Pancreas (tissue), 10 donors: ENCODE data around the gene SFXN5. TPM values are rescaled to one million over a fixed set of nuclear protein-coding genes. Genes with fewer than 3 reads are reported as not detected.

Experiments used
- ATAC-seq, 4 donors: fragments of 200-7000 bp; cut with Tn5 transposase; one replicate each; pipeline versions ENCODE4 v1.8.0 to v1.9.1; 2020; ENCODE audit warnings: mild to moderate bottlenecking in 4 of 4, moderate library complexity in 4 of 4
- DNase-seq, 6 donors: peaks; one replicate each; pipeline ENCODE4 v3.0.0-alpha.2; 2020
- FAIRE-seq: peaks from 2 replicates; lab custom pipeline; 2012; peaks lifted over from hg19 to GRCh38; lab: Jason Lieb, UNC
- H3K27ac ChIP-seq, 4 donors: fragments of 200-600 bp; sonication (generic); 1 replicate in 3 of 4; 2 replicates in 1 of 4; pipeline versions ENCODE4 v1.5.0 to v1.8.0; 2020
- H3K27me3 ChIP-seq, 4 donors: fragments of 200-600 bp; one replicate each; pipeline ENCODE4 v1.8.0; 2021
- H3K36me3 ChIP-seq, 3 donors: fragments of 200-600 bp; sonication (generic) in 1 of 3; one replicate each; pipeline versions ENCODE4 v1.5.0 to v1.8.0; 2020 to 2021
- H3K4me1 ChIP-seq, 3 donors: fragments of 200-600 bp; one replicate each; pipeline ENCODE4 v1.8.0; 2021
- H3K4me3 ChIP-seq, 4 donors: fragments of 200-600 bp; sonication (generic) in 2 of 4; one replicate each; pipeline versions ENCODE4 v1.5.0 to v1.8.0; 2020 to 2021
- H3K9me3 ChIP-seq, 4 donors: fragments of 200-600 bp; one replicate each; pipeline ENCODE4 v1.8.0; 2021
- WGBS, 2 donors: extraction: QIAGEN DNeasy Blood & Tissue Kit; methylation state at CpG; one replicate each; pipeline ENCODE4 v1.1.7; 2013; 5-methylcytosine and 5-hydroxymethylcytosine counted together
- intact Hi-C, 3 donors: fragments of 100-400 bp; cut with DNase I; formaldehyde crosslinking; loops; one replicate each; pipeline versions ENCODE4 v1.11.1 to v1.14.2; 2022
- polyA plus RNA-seq, 2 donors: library from polyadenylated mRNA; stranded (reverse); fragments of 200-250 nt; gene quantifications; one replicate each; pipeline ENCODE4 v1.2.3, GENCODE V29; 2013
- total RNA-seq, 6 donors: library from RNA; stranded (reverse); fragmentation: NEBNext Ultra II Directional in 4 of 6; extraction: Animal tissue kit (Norgen Biotek cat#: 25700) in 4 of 6; gene quantifications; one replicate each; pipeline versions ENCODE4 v1.2.1 to v1.2.4, GENCODE V29; 2021 to 2023
- TF ChIP-seq, protein P1 (sequence below), 4 donors: fragments of 200-600 bp; sonication (generic) in 3 of 4; IDR thresholded peaks; one replicate each; pipeline versions ENCODE4 v1.5.0 to v1.8.0; 2021; ENCODE audit warnings: antibody characterized with exemption in 4 of 4
- donor health status: healthy with polysubstance abuse.
- donor health status: DM: no; HTN: no; CAD: no; lungs with moderate emphysema.
- donor health status: DM: no; HTN: no; CAD: no.
- donor health status: control.
- donor health status: control.
- donor health status: Bipolar disorder and iron deficiency.
- donor health status: DM: yes; HTN: yes; CAD: no.
- donor health status: DM: no; HTN: no; CAD: no.
- donor health status: DM: no; HTN: no; CAD: no.
- donor health status: DM: yes; HTN: yes; CAD: no.

SFXN5 gene
- total and polyA plus RNA-seq, 8 donors = 2.6 to 8.4 (median 5.4) TPM

DNA sequence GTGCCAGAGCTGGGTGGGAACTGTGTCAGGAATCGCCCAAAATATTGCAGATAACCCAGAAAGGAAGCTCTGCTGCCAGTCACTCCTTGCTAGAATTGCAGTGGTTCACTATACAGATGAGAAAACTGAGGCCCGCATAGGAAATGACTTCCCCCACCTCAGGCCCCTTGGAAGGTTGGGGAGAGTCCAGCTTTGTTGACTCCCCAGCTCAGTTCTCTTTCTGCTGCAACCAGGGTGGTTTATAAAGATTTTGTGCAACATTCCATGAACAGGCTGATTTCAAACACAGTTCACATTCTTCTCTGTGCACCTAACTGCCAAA lies 173.0 kb downstream of the SFXN5 start:
- 64 to 71% methylated on average over 2 of the region's 2 CpGs for WGBS, 2 donors
- FAIRE-seq (no peak), DNase-seq (no peak), ATAC-seq (no peak)
- Histone ChIP-seq H3K36me3 (no peaks in the 10 kb centered on the region), H3K4me1 (no peaks in the 10 kb centered on the region), H3K4me3 (no peak overlapping the region), H3K27me3 (no peaks in the 10 kb centered on the region), H3K9me3 (no peaks in the 10 kb centered on the region), H3K27ac (no peak overlapping the region)
- intact Hi-C loops = loop anchor here in 1 of 3 donors (10.0 kb wide), 1 partner anchor 266 kb away; no protein-coding TSS in a partner anchor
- TF ChIP-seq, protein P1, sequence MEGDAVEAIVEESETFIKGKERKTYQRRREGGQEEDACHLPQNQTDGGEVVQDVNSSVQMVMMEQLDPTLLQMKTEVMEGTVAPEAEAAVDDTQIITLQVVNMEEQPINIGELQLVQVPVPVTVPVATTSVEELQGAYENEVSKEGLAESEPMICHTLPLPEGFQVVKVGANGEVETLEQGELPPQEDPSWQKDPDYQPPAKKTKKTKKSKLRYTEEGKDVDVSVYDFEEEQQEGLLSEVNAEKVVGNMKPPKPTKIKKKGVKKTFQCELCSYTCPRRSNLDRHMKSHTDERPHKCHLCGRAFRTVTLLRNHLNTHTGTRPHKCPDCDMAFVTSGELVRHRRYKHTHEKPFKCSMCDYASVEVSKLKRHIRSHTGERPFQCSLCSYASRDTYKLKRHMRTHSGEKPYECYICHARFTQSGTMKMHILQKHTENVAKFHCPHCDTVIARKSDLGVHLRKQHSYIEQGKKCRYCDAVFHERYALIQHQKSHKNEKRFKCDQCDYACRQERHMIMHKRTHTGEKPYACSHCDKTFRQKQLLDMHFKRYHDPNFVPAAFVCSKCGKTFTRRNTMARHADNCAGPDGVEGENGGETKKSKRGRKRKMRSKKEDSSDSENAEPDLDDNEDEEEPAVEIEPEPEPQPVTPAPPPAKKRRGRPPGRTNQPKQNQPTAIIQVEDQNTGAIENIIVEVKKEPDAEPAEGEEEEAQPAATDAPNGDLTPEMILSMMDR (IDR thresholded peaks at IDR 0.05) = no peak

DNA sequence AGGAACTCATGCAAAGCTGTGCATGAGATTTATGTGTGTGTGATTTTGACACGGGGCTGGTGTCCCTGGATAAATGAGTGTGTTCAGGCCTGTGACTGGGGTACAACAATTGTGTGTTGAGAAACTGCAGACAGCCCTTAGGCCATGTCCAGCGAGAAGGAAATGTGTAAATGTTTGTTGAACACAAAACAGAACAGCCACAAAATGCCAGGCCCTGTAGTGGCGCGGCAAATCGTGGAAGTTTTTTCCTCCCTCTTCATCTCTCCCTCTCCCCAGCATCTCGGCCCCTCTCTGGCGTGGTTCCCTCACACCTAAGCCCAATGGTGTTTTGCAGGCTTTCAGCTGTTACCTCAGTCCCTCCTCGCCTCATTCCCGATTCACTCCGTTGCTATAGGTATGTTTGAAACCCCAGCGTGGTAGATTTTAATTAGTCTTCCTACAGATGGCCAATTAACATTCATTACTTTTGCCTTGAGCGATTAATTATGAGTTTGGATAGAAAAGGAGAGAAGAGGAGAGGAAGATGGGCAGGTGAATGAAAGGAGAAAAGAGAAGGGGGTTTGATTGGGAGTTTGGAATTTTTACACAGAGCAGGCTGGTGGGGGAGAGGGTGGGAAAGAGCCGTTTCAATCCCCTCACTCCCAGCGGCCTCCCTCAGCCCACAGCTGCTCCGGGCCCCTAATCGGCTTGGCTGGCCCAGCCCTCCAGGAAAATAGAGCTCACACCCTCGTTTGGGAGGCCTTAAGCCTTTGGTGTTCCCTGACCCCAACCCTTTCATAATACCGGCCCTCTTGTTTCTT lies 173.5 kb downstream of the SFXN5 start:
- TF ChIP-seq, protein P1 (IDR thresholded peaks at IDR 0.05) = no peak
- FAIRE-seq (no peak), ATAC-seq (no peak), DNase-seq (no peak)
- H3K36me3 ChIP-seq = no peaks in the 10 kb centered on the region
- no peak overlapping the region for H3K27ac ChIP-seq
- intact Hi-C loops = loop anchor here in 1 of 3 donors (10.0 kb wide), 1 partner anchor 267 kb away; no protein-coding TSS in a partner anchor
- WGBS, 2 donors = 72 to 74% methylated on average over 18 of the region's 18 CpGs
- H3K9me3 ChIP-seq = no peaks in the 10 kb centered on the region
- no peaks in the 10 kb centered on the region for H3K4me1 ChIP-seq
- no peaks in the 10 kb centered on the region for H3K27me3 ChIP-seq
- H3K4me3 ChIP-seq = no peak overlapping the region

DNA sequence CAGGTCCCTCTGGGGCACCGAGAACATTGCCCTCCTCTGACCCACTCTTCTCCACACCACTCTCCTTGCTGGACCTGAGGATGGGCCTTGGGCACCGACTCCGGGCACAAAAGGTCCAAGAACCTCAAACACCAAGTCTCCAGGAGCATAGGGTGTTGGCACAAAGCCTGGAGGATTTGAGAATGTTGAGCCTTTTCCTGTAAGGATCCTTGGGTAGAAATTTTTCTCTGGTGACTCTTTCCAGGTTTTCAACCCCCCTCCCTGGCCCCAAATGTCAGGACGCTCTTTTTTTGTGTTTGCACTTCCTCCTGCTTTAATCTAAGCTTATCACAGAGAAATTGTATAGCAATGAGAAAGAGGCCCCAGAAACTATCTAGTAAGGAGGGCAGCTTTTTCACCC lies 175.1 kb downstream of the SFXN5 start:
- H3K4me3 ChIP-seq = no peak overlapping the region
- FAIRE-seq (no peak), ATAC-seq (no peak), DNase-seq (no peak)
- H3K9me3 ChIP-seq = no peaks in the 10 kb centered on the region
- no peaks in the 10 kb centered on the region for H3K27me3 ChIP-seq
- intact Hi-C loops = loop anchor here in 1 of 3 donors (10.0 kb wide), 1 partner anchor 268 kb away; no protein-coding TSS in a partner anchor
- H3K4me1 ChIP-seq = no peaks in the 10 kb centered on the region
- TF ChIP-seq, protein P1 (IDR thresholded peaks at IDR 0.05) = no peak
- H3K27ac ChIP-seq = no peak overlapping the region
- 81 to 84% methylated on average over 4 of the region's 4 CpGs for WGBS, 2 donors
- H3K36me3 ChIP-seq = peaks cover 0 to 9% (median 6%) of the 10 kb centered on the region in 3 donors

DNA sequence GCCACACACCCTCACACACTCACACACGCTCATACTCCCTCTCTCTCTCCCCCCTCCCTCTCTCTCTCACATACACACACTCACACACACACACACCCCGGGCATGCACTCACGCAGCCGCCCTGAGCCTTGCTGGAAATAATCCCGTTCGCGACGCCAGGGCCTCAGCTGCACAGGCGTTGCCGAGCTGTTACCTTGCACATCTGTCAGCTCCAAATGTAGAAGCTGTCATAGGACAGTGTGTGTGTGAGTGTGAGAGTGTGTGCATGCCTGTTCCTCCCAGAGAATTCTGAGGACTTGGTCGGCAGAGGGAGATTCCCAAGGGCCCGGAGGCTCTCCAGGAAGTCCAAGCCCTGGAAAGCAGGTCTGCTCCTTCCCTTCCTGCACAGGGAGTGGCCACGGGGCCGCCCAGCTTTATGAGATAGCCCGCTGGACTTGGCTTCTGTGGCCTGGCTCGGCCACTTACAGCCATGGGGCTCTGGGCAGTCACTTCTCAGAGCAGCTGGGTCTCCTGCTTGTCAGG lies 175.7 kb downstream of the SFXN5 start:
- Histone ChIP-seq H3K27me3 (no peaks in the 10 kb centered on the region), H3K9me3 (no peaks in the 10 kb centered on the region), H3K27ac (no peak overlapping the region), H3K36me3 (peaks cover 0 to 13% (median 8%) of the 10 kb centered on the region in 3 donors), H3K4me1 (no peaks in the 10 kb centered on the region), H3K4me3 (peak overlapping the region in 2 of 4 donors; percentile 3 to 25)
- TF ChIP-seq, protein P1 (IDR thresholded peaks at IDR 0.05) = no peak
- ATAC-seq = peak; percentile 49 to 74 (median 66)
- intact Hi-C loops = loop anchor here in 1 of 3 donors (10.0 kb wide), 1 partner anchor 269 kb away; no protein-coding TSS in a partner anchor
- whole genome bisulfite sequencing, 2 donors = 4 to 6% methylated on average over 16 of the region's 16 CpGs
- DNase-seq = peak in 3 of 6 donors; percentile 35 to 75 (median 38)
- no peak for FAIRE-seq
